ENCODE results near the gene ALPI. TPM values are rescaled to one million over a fixed set of nuclear protein-coding genes. Genes with fewer than 3 reads are reported as not detected.
A peak's percentile ranks its signal among the peaks of the same experiment; 100 is the strongest.

Gene ALPI
- total RNA-seq, 1 donor from 2014 or later, result not detected

GRCh38 chr2:232504438-232504837 lies 48.5 kb downstream of the ALPI start:
- Mint-ChIP-seq H3K4me3 (ENCODE audit: unreplicated experiment) (peak overlapping the region; percentile 60), H3K27ac (ENCODE audit: unreplicated experiment) (peak overlapping the region; percentile 46), H3K9me3 (ENCODE audit: unreplicated experiment) (peaks cover 7% of the 10 kb centered on the region), H3K4me1 (ENCODE audit: low read depth, unreplicated experiment) (peaks cover 13% of the 10 kb centered on the region), H3K36me3 (ENCODE audit: unreplicated experiment) (no peaks in the 10 kb centered on the region), H3K27me3 (ENCODE audit: unreplicated experiment) (peaks cover 11% of the 10 kb centered on the region)
- no peak for TF ChIP-seq CTCF (IDR thresholded peaks at IDR 0.05; ENCODE audit: partially characterized antibody, unreplicated experiment)
- DNase-seq, result no peak

- Mint-ChIP-seq H3K36me3 (ENCODE audit: unreplicated experiment) (no peaks in the 10 kb centered on the region), H3K9me3 (ENCODE audit: unreplicated experiment) (peaks cover 6% of the 10 kb centered on the region), H3K27me3 (ENCODE audit: unreplicated experiment) (peaks cover 11% of the 10 kb centered on the region), H3K27ac (ENCODE audit: unreplicated experiment) (no peak overlapping the region), H3K4me3 (ENCODE audit: unreplicated experiment) (no peak overlapping the region), H3K4me1 (ENCODE audit: low read depth, unreplicated experiment) (peaks cover 13% of the 10 kb centered on the region)
- peak; percentile 56 for DNase-seq
- no peak for TF ChIP-seq CTCF (IDR thresholded peaks at IDR 0.05; ENCODE audit: partially characterized antibody, unreplicated experiment)
Observed at GRCh38 chr2:232505856-232506255, 49.9 kb downstream of the ALPI start.

GRCh38 chr2:232506709-232507108 lies 50.8 kb downstream of the ALPI start:
- Mint-ChIP-seq H3K4me1 (ENCODE audit: low read depth, unreplicated experiment) (peaks cover 13% of the 10 kb centered on the region), H3K9me3 (ENCODE audit: unreplicated experiment) (peaks cover 6% of the 10 kb centered on the region), H3K27ac (ENCODE audit: unreplicated experiment) (no peak overlapping the region), H3K36me3 (ENCODE audit: unreplicated experiment) (no peaks in the 10 kb centered on the region), H3K27me3 (ENCODE audit: unreplicated experiment) (peaks cover 11% of the 10 kb centered on the region), H3K4me3 (ENCODE audit: unreplicated experiment) (no peak overlapping the region)
- no peak for DNase-seq
- no peak for TF ChIP-seq CTCF (IDR thresholded peaks at IDR 0.05; ENCODE audit: partially characterized antibody, unreplicated experiment)

GRCh38 chr2:232508251-232508650 lies 52.3 kb downstream of the ALPI start:
- no peaks in the 10 kb centered on the region for H3K36me3 Mint-ChIP-seq (ENCODE audit: unreplicated experiment)
- DNase-seq, result no peak
- H3K4me3 Mint-ChIP-seq (ENCODE audit: unreplicated experiment), result no peak overlapping the region
- H3K27me3 Mint-ChIP-seq (ENCODE audit: unreplicated experiment), result peaks cover 18% of the 10 kb centered on the region
- peaks cover 11% of the 10 kb centered on the region for H3K4me1 Mint-ChIP-seq (ENCODE audit: low read depth, unreplicated experiment)
- TF ChIP-seq CTCF (IDR thresholded peaks at IDR 0.05; ENCODE audit: partially characterized antibody, unreplicated experiment), result no peak
- H3K9me3 Mint-ChIP-seq (ENCODE audit: unreplicated experiment), result peaks cover 6% of the 10 kb centered on the region
- H3K27ac Mint-ChIP-seq (ENCODE audit: unreplicated experiment), result no peak overlapping the region

Other genes with a start within 250 kb of the ALPI start
- gene ALPP, start 77.4 kb upstream of the ALPI start, total RNA-seq (ENCODE audit: unreplicated experiment), result 0.34 TPM
- 2.4 TPM for gene ALPG, start 49.3 kb upstream of the ALPI start, total RNA-seq (ENCODE audit: unreplicated experiment)
- 2.3 TPM for gene ECEL1, start 31.7 kb downstream of the ALPI start, total RNA-seq (ENCODE audit: unreplicated experiment)
- not detected for gene PRSS56, start 64.2 kb downstream of the ALPI start, total RNA-seq (ENCODE audit: unreplicated experiment)
- 2.2 TPM for gene CHRND, start 70.0 kb downstream of the ALPI start, total RNA-seq (ENCODE audit: unreplicated experiment)
- gene CHRNG, start 83.5 kb downstream of the ALPI start, total RNA-seq (ENCODE audit: unreplicated experiment), result 3.5 TPM
- gene TIGD1, start 94.4 kb downstream of the ALPI start, total RNA-seq (ENCODE audit: unreplicated experiment), result 12.3 TPM
- 82.9 TPM for gene EIF4E2, start 94.5 kb downstream of the ALPI start, total RNA-seq (ENCODE audit: unreplicated experiment)
- 0.71 TPM for gene EFHD1, start 177.5 kb downstream of the ALPI start, total RNA-seq (ENCODE audit: unreplicated experiment)
- gene GIGYF2, start 241.2 kb downstream of the ALPI start, total RNA-seq (ENCODE audit: unreplicated experiment), result 91.7 TPM

Measured in glutamatergic neuron (in vitro differentiated cells).